Breast epithelium (tissue), 3 donors: ENCODE measurements around the gene ME3.

ENCODE experiments used
- CTCF ChIP-seq, 3 donors: fragments of 450-650 bp; IDR thresholded peaks; one replicate each; pipeline ENCODE4 v1.5.1; 2016 to 2017; ENCODE audit warnings: antibody characterized with exemption in 3 of 3, mild to moderate bottlenecking in 3 of 3, moderate library complexity in 3 of 3
- POLR2A ChIP-seq: fragments of 450-650 bp; IDR thresholded peaks from one replicate; pipeline ENCODE4 v1.6.1; 2016; ENCODE audit warnings: antibody characterized with exemption, mild to moderate bottlenecking, moderate library complexity
- POLR2AphosphoS5 ChIP-seq, 3 donors: sonication (generic); formaldehyde crosslinking; IDR thresholded peaks; one replicate each; pipeline ENCODE4 v1.6.1; 2017; ENCODE audit warnings: antibody characterized with exemption in 3 of 3

- TF ChIP-seq CTCF (IDR thresholded peaks at IDR 0.05) (no peak), POLR2A (no peak), POLR2AphosphoS5 (IDR thresholded peaks at IDR 0.05) (no peak)
These were observed 148.4 kb downstream of the ME3 start for GRCh38 chr11:86523738-86524619.
